Measurements from ENCODE around the gene ZBTB20.

The ZBTB20 gene

DNA sequence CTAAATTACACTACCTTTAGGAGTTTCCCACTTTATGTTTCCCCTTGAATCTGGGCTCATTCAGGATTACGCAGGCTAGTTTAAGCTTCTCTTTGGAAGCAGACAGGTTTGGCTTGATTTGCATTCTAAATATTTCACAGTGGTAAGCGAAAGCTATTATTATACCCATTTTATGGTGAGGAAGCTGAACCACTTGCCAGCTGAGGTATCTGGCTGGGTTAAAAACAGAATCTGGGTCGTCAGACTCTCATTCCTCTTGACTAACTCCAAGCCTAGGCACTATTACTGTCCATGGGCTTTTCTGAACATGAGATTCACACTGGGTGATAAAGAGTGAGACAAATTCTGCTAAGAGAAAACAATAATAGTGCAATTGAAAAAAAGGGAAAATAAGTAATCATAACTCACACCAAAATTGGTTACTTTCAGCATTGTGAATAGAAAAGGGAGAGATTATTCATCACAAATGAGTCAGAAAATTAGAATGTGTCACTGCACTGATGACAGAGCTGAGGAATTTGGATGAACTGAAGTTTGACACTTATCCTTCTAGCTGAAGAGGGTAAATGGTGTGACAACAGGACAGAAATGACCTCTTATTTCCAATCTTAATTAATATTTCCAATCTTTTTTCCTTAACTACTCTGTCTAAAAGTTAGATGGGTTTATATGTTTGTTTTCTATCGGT, 642.0 kb downstream of the ZBTB20 start:
- DNase-seq = no peak

GRCh38 chr3:114502204-114502603, 644.9 kb downstream of the ZBTB20 start:
- no peak for DNase-seq

GRCh38 chr3:114499976-114500375, 647.1 kb downstream of the ZBTB20 start:
- DNase-seq = no peak

- DNase-seq = no peak
Measured at GRCh38 chr3:114498539-114499370, 648.3 kb downstream of the ZBTB20 start.

GRCh38 chr3:114496874-114497273, 650.2 kb downstream of the ZBTB20 start:
- no peak for DNase-seq

- no peak for DNase-seq
Measured at GRCh38 chr3:114496466-114496865, 650.6 kb downstream of the ZBTB20 start.

DNA sequence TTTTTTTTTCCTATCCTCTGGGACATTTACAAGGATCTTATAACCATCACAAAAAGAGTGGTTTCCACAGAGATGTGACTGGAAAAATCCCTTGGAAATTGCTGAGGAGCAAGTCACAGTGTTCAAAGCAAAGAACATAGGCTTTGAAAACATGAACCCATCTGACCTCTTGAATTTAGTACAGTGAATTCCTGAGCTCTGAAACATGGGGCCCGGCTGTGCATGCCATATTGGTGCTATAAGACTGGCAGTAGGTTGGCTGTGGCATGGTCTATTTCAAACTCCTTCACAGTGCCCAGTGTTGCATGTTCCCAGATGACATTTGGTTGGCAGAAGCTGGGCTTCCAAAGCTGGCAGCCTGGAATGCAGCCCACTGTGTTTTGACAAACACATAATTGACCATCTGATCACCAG, 651.1 kb downstream of the ZBTB20 start:
- DNase-seq = no peak

DNA sequence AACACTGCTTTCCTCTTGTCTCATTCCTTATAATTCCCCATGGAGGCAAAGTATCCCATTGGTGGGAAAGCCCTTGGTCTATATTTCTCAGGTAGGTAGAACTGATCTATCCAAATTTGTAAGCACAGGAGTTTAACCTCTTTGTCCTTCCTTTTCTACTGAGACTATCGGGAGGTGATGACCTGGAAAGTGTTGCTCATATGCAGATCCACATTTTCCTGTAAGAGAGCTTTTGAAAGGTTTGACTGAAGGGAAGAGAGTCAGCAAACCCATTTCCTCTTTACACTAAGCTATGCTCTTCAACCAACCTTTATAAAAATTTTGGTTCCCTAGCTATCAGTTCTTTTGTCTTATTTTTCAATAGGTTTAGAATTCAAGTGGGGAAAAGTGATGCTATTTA, 652.6 kb downstream of the ZBTB20 start:
- no peak for DNase-seq

DNA sequence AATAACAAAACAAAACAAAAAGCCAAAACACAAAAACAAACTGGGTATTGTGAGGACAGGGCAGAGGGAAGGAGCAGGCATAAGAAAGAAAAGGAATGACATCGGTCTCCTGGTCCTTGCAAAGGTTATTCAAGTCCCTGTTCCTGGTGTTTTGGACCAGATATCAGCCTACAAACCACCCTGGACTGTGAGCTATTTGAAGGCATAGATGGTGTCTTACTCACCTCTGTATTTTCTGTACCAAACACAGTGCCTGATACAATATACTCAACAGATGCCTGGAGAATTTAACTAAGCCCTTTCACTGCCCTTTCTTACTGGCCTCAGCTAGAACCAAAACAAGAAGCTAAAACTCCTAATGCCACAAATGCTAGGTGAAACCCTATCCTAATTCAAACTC, 656.3 kb downstream of the ZBTB20 start:
- no peak for DNase-seq

GRCh38 chr3:114487502-114487901, 659.6 kb downstream of the ZBTB20 start:
- DNase-seq = no peak

DNA sequence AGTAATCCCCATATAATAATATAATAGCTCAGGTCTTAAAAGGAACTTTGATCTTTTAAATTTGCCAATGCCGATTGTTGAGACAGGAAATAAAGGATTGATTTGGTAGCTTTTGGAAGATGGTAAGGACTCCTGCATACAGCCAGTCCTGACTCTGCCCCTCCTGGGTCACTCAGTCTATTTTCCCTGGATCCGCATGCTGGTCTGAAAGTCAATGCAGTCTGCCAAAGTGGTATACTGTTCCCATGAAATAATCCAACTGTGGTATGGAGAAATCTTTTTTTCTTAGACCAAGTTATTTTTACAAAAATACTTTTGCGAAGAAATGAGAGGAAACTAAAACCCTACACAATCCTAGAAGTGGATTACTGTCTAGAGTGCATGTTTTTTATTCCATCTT, 662.2 kb downstream of the ZBTB20 start:
- DNase-seq = no peak

- DNase-seq = no peak
Measured at GRCh38 chr3:114481113-114481512, 666.0 kb downstream of the ZBTB20 start.

- DNase-seq = no peak
Measured at GRCh38 chr3:114480442-114480841, 666.6 kb downstream of the ZBTB20 start.

- no peak for DNase-seq
Measured at GRCh38 chr3:114478801-114479200, 668.3 kb downstream of the ZBTB20 start.

GRCh38 chr3:114476511-114476910, 670.6 kb downstream of the ZBTB20 start:
- no peak for DNase-seq

DNA sequence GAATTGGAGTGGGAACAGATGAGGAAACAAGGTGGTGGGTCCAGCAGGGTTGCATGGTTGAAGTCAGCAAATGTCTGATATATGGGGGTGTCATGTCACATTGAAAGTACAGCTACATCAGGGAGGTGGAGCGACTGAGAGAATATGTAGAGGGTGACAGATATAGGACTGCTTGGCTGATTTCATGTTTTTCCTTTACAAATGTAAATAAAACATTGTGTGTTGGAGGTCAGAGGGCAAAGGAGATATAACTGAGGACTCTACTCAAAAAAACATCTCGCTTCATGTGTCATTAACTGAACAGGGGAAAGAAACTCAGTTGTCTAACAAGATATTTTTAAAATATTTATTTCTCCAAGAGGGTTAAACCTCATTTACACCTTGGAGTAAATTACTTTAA, 675.6 kb downstream of the ZBTB20 start:
- DNase-seq = no peak

DNA sequence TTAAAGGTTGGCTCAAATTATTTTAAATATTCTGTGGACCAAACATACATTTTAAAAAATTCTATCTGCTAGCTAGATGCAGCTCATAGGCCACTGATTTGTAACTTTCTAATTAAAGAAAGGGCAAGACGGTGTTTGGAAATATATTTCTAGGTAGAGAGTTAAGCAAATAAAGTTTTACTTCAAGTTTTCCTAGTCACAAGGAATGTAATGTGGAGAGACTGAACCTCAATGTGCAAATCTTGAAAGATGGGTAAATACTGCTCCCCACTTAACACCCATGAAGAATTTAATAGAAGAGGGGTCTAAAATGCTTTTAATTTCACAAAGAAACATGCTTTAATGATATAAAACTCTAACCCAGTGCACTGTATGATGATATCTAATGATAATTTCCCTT, 678.0 kb downstream of the ZBTB20 start:
- DNase-seq = no peak

GRCh38 chr3:114466816-114467215, 680.3 kb downstream of the ZBTB20 start:
- no peak for DNase-seq

- no peak for DNase-seq
Measured at GRCh38 chr3:114466251-114466650, 680.8 kb downstream of the ZBTB20 start.

- no peak for DNase-seq
Measured at GRCh38 chr3:114464548-114464947, 682.5 kb downstream of the ZBTB20 start.

- no peak for DNase-seq
Measured at GRCh38 chr3:114462750-114463149, 684.3 kb downstream of the ZBTB20 start.

GRCh38 chr3:114460459-114460858, 686.6 kb downstream of the ZBTB20 start:
- DNase-seq = no peak

GRCh38 chr3:114456742-114457141, 690.3 kb downstream of the ZBTB20 start:
- DNase-seq = no peak

DNA sequence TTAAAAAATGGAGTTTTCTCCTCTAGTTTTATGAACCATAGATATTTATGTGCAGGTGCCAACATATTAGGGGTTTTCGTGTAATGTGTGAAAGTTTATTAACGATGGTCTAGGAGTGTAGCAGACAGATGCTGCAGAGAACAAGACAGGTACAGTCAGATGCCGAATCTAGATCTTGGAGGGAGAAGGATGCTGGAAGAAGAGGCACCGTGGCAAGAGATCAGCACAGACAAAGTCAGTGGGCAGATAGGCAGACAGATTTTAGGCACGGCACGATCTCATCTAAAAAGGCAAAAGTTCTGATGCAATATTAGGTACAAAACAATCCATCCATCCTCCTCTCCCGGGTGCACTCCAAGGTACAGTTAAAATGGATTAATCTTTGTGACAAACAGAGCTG, 691.7 kb downstream of the ZBTB20 start:
- DNase-seq = no peak
